Fibroblast of pulmonary artery (primary cell): ENCODE data around the gene SLC35F3.

Experiments
- DNase-seq: peaks from one replicate; pipeline ENCODE4 v3.0.0-alpha.2; 2010; ENCODE audit warnings: low read depth
- H3K4me3 ChIP-seq: replicated peaks from 2 replicates; pipeline ENCODE4 v1.5.1; 2011; ENCODE audit warnings: low read depth, mild to moderate bottlenecking, control low read depth, low read length, moderate library complexity
- TF ChIP-seq, protein P1 (sequence below): IDR thresholded peaks from 2 replicates; pipeline ENCODE4 v1.5.1; 2011; ENCODE audit warnings: mild to moderate bottlenecking, control low read depth, low read length, inconsistent platforms; ENCODE audit errors: missing control alignments

SLC35F3 gene

DNA sequence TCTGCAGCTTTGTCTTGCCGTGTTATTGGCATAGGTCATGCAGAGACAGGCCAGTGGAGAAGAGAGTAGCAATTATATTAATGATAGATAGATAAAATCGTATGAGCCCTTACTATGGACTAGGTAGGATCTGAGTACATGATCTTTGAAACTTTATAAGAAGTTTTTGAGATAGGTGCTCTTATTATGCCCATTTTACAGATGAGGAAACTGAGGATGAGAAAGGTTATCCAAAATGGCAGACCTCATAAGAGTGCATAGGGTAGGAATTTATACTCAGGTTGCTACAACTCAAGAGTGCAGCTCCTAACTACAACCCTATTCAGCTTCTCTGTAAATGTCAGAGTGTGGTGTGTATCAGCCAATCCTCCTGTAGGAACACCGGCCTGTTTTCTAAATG, 89.6 kb downstream of the SLC35F3 start:
- TF ChIP-seq, protein P1, sequence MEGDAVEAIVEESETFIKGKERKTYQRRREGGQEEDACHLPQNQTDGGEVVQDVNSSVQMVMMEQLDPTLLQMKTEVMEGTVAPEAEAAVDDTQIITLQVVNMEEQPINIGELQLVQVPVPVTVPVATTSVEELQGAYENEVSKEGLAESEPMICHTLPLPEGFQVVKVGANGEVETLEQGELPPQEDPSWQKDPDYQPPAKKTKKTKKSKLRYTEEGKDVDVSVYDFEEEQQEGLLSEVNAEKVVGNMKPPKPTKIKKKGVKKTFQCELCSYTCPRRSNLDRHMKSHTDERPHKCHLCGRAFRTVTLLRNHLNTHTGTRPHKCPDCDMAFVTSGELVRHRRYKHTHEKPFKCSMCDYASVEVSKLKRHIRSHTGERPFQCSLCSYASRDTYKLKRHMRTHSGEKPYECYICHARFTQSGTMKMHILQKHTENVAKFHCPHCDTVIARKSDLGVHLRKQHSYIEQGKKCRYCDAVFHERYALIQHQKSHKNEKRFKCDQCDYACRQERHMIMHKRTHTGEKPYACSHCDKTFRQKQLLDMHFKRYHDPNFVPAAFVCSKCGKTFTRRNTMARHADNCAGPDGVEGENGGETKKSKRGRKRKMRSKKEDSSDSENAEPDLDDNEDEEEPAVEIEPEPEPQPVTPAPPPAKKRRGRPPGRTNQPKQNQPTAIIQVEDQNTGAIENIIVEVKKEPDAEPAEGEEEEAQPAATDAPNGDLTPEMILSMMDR = no peak
- H3K4me3 ChIP-seq = no peak overlapping the region
- no peak for DNase-seq

DNA sequence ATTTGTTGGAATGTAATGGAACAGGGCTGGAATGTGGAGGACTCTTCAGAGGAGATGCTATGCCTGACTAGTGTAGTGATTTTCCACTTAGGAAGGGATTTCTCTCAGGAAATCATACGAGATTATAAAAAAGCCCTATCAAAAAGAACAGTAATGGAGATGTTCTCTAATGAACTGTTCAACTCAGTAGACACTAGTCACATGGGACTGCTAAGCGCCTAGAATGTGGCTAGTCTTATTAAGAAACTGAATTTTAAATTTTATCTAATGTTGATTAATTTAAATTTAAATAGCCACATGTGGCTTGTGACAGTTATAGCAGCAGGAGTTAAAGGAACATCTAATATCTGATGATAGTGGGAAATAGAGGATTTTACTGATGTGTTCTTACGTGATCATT, 94.0 kb downstream of the SLC35F3 start:
- no peak for DNase-seq
- TF ChIP-seq, protein P1 = no peak
- H3K4me3 ChIP-seq = no peak overlapping the region

DNA sequence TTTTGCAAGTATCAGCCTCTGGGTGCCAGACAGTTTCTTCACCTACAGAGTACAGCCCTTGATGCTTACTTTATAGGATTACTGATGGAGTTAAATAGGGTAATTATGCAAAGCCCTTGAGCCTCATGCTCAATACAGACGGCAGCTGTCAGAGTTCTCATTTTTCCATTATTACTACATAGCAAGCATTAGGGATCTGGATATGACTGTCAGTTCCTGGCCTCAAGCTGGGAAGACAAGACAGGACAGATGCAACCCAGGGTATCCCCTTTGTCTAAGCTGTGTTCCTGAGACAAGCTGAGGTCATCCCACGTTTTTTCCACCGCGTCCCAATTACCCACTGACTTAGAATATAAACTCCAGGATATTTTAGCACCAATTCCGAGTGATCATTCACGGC, 94.4 kb downstream of the SLC35F3 start:
- TF ChIP-seq, protein P1 = no peak
- H3K4me3 ChIP-seq = no peak overlapping the region
- DNase-seq = no peak

DNA sequence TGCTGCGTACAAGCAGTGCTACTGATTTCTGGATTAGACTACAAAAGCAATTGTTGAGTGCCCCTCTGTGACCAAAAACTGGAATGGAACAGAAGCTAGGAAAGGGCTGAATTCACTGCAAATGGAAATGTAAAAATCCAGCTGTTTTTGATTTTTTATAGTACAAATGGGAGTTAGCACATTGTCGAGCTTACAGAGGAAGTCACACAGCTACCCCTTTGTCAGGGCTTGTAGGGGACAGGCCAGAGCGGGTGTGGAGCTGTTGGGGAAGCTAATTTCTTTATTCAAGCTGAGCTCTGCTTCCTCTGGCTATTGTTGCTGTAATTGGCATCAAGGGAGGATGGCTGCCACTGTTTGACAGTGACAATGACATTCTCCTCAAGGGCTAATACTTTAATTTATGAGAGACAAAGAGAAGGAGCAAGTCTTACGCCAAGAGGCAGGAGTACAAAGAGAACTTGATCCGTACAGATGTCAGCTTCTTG, 96.1 kb downstream of the SLC35F3 start:
- TF ChIP-seq, protein P1 = no peak
- DNase-seq = no peak
- H3K4me3 ChIP-seq = no peak overlapping the region

DNA sequence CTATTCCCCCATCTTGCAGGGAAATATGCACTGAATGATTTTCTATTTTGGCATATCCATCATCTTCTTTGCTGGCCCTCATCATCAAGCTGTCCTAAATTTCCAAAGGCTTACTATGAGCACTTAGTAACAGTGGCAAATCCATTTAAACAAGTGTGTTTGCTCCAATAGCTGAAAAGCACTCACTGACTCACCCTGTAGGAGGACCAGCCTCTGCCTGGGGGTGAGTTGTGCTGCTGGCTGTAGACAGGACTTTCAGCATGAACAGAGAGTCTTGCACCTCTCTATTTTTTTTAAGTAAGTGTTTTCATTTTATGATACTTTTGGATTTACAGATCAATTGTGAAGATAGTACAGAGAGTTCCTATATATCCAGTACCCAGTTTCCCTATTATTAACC, 97.3 kb downstream of the SLC35F3 start:
- DNase-seq = no peak
- H3K4me3 ChIP-seq = no peak overlapping the region
- TF ChIP-seq, protein P1 = no peak

DNA sequence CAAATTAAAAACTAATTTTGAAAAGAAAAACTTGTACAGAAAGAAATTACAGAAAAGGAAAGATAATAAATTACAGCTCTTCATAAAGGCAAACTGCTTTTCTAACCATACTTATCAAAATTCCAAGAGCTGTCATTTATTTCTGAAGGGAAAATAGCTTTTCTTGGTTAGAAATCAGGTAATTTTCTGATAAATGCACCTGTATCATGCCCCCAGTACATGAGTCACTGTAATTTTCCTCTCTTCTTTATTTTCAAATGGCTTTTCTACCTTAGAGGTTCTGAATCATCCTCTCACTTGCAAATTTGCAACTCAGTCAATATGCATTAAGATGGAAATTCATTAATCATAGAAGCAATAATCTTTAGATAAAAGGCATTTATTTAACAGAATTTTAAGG, 100.1 kb downstream of the SLC35F3 start:
- H3K4me3 ChIP-seq = no peak overlapping the region
- TF ChIP-seq, protein P1 = no peak
- DNase-seq = no peak

DNA sequence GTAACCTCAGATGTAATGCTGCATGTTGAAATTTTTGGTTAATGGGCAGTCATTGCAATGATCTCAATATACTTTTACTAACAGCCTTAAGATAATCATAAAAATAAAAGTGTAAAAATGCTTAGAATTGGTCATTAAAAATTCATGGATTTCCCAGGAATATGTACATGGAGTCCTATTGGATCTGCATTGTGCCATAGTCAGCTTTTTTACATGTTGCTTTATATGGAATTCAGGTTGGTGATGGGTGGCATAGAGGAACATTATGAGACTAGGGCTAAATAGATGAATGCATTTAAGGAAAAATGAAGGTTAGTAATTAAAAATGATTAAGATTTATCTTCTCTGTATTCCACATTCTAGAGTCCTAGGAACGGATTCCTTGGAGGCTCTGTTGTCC, 103.2 kb downstream of the SLC35F3 start:
- TF ChIP-seq, protein P1 = no peak

More for the DNA sequence above, 103.2 kb downstream of the SLC35F3 start:
- DNase-seq = no peak
- H3K4me3 ChIP-seq = no peak overlapping the region
